WTC11 (cell line): ENCODE measurements around the gene HELZ. TPM values are rescaled to one million over a fixed set of nuclear protein-coding genes. Genes with fewer than 3 reads are reported as not detected.

Source experiments
- ATAC-seq: fragments of 200-7000 bp; cut with Tn5 transposase; 2 replicates; pipeline ENCODE4 v1.10.0; 2021; ENCODE audit warnings: mild to moderate bottlenecking, moderate library complexity
- CTCF ChIA-PET: fragments of 300-600 bp; sonication (Branson Sonifier 250); formaldehyde crosslinking; loops from one replicate; lab custom pipeline; 2021; ENCODE audit warnings: antibody characterized with exemption; lab: Charles Lee
- POLR2A ChIA-PET: fragments of 350-600 bp; sonication (Branson Sonifier 250); formaldehyde crosslinking; loops from one replicate; lab custom pipeline; 2021; ENCODE audit warnings: antibody characterized with exemption; lab: Charles Lee
- DNase-seq: peaks from one replicate; pipeline ENCODE4 v3.0.0; 2021; ENCODE audit warnings: low spot score
- H3K27ac Mint-ChIP-seq: 2 replicates; pipeline ENCODE4 v1.8.0; 2021; ENCODE audit warnings: mixed read lengths
- H3K27me3 Mint-ChIP-seq: 2 replicates; pipeline ENCODE4 v1.8.0; 2021; ENCODE audit warnings: low read depth, mild to moderate bottlenecking, moderate library complexity, mixed read lengths
- H3K36me3 Mint-ChIP-seq: 2 replicates; pipeline ENCODE4 v1.8.0; 2021; ENCODE audit warnings: mixed read lengths
- H3K4me1 Mint-ChIP-seq: 2 replicates; pipeline ENCODE4 v1.8.0; 2022; ENCODE audit warnings: mixed read lengths
- H3K4me3 Mint-ChIP-seq: 2 replicates; pipeline ENCODE4 v1.8.0; 2021; ENCODE audit warnings: mild to moderate bottlenecking, moderate library complexity, mixed read lengths
- H3K9me3 Mint-ChIP-seq: 2 replicates; pipeline ENCODE4 v1.8.0; 2021; ENCODE audit warnings: mixed read lengths
- CBFB ChIP-seq: sonication (generic); formaldehyde crosslinking; IDR thresholded peaks from 2 replicates; pipeline ENCODE4 v1.8.1; 2022; ENCODE audit warnings: mild to moderate bottlenecking, low read depth, missing genetic modification reagents
- CREB1 ChIP-seq: sonication (generic); formaldehyde crosslinking; IDR thresholded peaks from 2 replicates; pipeline ENCODE4 v1.8.0; 2023; ENCODE audit warnings: mild to moderate bottlenecking, missing genetic modification reagents
- CTCF ChIP-seq: fragments of 200-600 bp; IDR thresholded peaks from 2 replicates; pipeline ENCODE4 v1.8.0; 2022; ENCODE audit warnings: antibody characterized with exemption
- E2F5 ChIP-seq: sonication (generic); formaldehyde crosslinking; IDR thresholded peaks from 2 replicates; pipeline ENCODE4 v1.8.1; 2022; ENCODE audit warnings: mild to moderate bottlenecking, moderate library complexity, missing genetic modification reagents
- EMX1 ChIP-seq: fragments of 250-450 bp; sonication (Bioruptor Pico); IDR thresholded peaks from 2 replicates; pipeline ENCODE4 v1.8.0; 2021; ENCODE audit warnings: mild to moderate bottlenecking
- FOXJ3 ChIP-seq: sonication (generic); formaldehyde crosslinking; IDR thresholded peaks from 2 replicates; pipeline ENCODE4 v1.9.0; 2021; ENCODE audit warnings: missing genetic modification reagents, mild to moderate bottlenecking, borderline replicate concordance
- FOXK1 ChIP-seq: sonication (generic); formaldehyde crosslinking; IDR thresholded peaks from 2 replicates; pipeline ENCODE4 v1.8.0; 2022; ENCODE audit warnings: mild to moderate bottlenecking, moderate library complexity, missing genetic modification reagents
- GTF2I ChIP-seq: fragments of 250-450 bp; sonication (Bioruptor Pico); conservative IDR thresholded peaks from 2 replicates; pipeline ENCODE4 v1.4.0; 2021; ENCODE audit warnings: mild to moderate bottlenecking
- IRF2 ChIP-seq: sonication (generic); formaldehyde crosslinking; IDR thresholded peaks from 2 replicates; pipeline ENCODE4 v1.8.0; 2022; ENCODE audit warnings: low read depth, missing genetic modification reagents, borderline replicate concordance
- JAZF1 ChIP-seq: fragments of 250-450 bp; sonication (Bioruptor Pico); IDR thresholded peaks from 2 replicates; pipeline ENCODE4 v1.9.0; 2021; ENCODE audit warnings: moderate library complexity, mild to moderate bottlenecking, inconsistent platforms
- MYBL2 ChIP-seq: sonication (generic); formaldehyde crosslinking; IDR thresholded peaks from 2 replicates; pipeline ENCODE4 v1.8.1; 2023; ENCODE audit warnings: mild to moderate bottlenecking, moderate library complexity, missing genetic modification reagents
- NFE2L1 ChIP-seq: sonication (generic); formaldehyde crosslinking; IDR thresholded peaks from 2 replicates; pipeline ENCODE4 v1.8.1; 2023; ENCODE audit warnings: missing genetic modification reagents
- NR1H2 ChIP-seq: sonication (generic); formaldehyde crosslinking; IDR thresholded peaks from 2 replicates; pipeline ENCODE4 v1.9.0; 2021; ENCODE audit warnings: mild to moderate bottlenecking, moderate library complexity, missing genetic modification reagents
- NR3C1 ChIP-seq: sonication (generic); formaldehyde crosslinking; conservative IDR thresholded peaks from 2 replicates; pipeline ENCODE4 v1.8.1; 2023; ENCODE audit warnings: low read depth, mild to moderate bottlenecking, missing genetic modification reagents
- PRRX2 ChIP-seq: fragments of 250-450 bp; sonication (Bioruptor Pico); IDR thresholded peaks from 2 replicates; pipeline ENCODE4 v1.8.0; 2021; ENCODE audit warnings: mild to moderate bottlenecking
- RELA ChIP-seq: sonication (generic); formaldehyde crosslinking; IDR thresholded peaks from 2 replicates; pipeline ENCODE4 v1.8.1; 2022; ENCODE audit warnings: missing genetic modification reagents, mild to moderate bottlenecking, borderline replicate concordance
- SMAD3 ChIP-seq: sonication (generic); formaldehyde crosslinking; IDR thresholded peaks from 2 replicates; pipeline ENCODE4 v1.8.0; 2022; ENCODE audit warnings: missing genetic modification reagents, mild to moderate bottlenecking, borderline replicate concordance
- STAT6 ChIP-seq: sonication (generic); formaldehyde crosslinking; conservative IDR thresholded peaks from 2 replicates; pipeline ENCODE4 v1.8.1; 2023; ENCODE audit warnings: mild to moderate bottlenecking, low read depth, missing genetic modification reagents, moderate library complexity
- TCF7 ChIP-seq: sonication (generic); formaldehyde crosslinking; IDR thresholded peaks from 2 replicates; pipeline ENCODE4 v1.8.0; 2022; ENCODE audit warnings: mild to moderate bottlenecking, low read depth, missing genetic modification reagents, moderate library complexity
- TP53 ChIP-seq: sonication (generic); formaldehyde crosslinking; IDR thresholded peaks from 2 replicates; pipeline ENCODE4 v1.8.1; 2023; ENCODE audit warnings: mild to moderate bottlenecking, missing genetic modification reagents
- ZBTB43 ChIP-seq: sonication (generic); formaldehyde crosslinking; IDR thresholded peaks from 2 replicates; pipeline ENCODE4 v1.8.1; 2023; ENCODE audit warnings: mild to moderate bottlenecking, missing genetic modification reagents
- ZNF138 ChIP-seq: sonication (generic); formaldehyde crosslinking; conservative IDR thresholded peaks from 2 replicates; pipeline ENCODE4 v1.8.1; 2022; ENCODE audit warnings: mild to moderate bottlenecking, moderate library complexity, missing genetic modification reagents
- ZNF232 ChIP-seq: sonication (generic); formaldehyde crosslinking; IDR thresholded peaks from 2 replicates; pipeline ENCODE4 v1.8.0; 2022; ENCODE audit warnings: mild to moderate bottlenecking, missing genetic modification reagents
- ZNF396 ChIP-seq: fragments of 250-450 bp; sonication (Bioruptor Pico); IDR thresholded peaks from 2 replicates; pipeline ENCODE4 v1.8.0; 2021; ENCODE audit warnings: mild to moderate bottlenecking, moderate library complexity, borderline replicate concordance
- ZNF512 ChIP-seq: sonication (generic); formaldehyde crosslinking; IDR thresholded peaks from 2 replicates; pipeline ENCODE4 v1.8.1; 2022; ENCODE audit warnings: missing genetic modification reagents, borderline replicate concordance
- ZNF532 ChIP-seq: fragments of 250-450 bp; sonication (Bioruptor Pico); IDR thresholded peaks from 2 replicates; pipeline ENCODE4 v1.9.0; 2021; ENCODE audit warnings: mild to moderate bottlenecking, borderline replicate concordance
- total RNA-seq: library from RNA; stranded (reverse); gene quantifications from 3 replicates; pipeline ENCODE4 v1.2.3, GENCODE V29; 2021

The HELZ gene
- total RNA-seq, 1 experiment from 2014 or later, result 49.1 TPM

GRCh38 chr17:67051837-67052236 is 193.2 kb downstream of the HELZ start (continued):
- TF ChIP-seq STAT6 (CRISPR knock-in tag), result no peak
- TF ChIP-seq NFE2L1 (CRISPR knock-in tag), result no peak
- TF ChIP-seq ZNF138 (CRISPR knock-in tag), result no peak
- no peak for TF ChIP-seq ZNF396 (CRISPR knock-in tag)
- TF ChIP-seq CREB1 (CRISPR knock-in tag), result no peak
- no peak for TF ChIP-seq TP53 (CRISPR knock-in tag)
- TF ChIP-seq NR3C1 (CRISPR knock-in tag), result no peak
- TF ChIP-seq NR1H2 (CRISPR knock-in tag), result no peak
- no peak for TF ChIP-seq ZNF232 (CRISPR knock-in tag)
- TF ChIP-seq CBFB, result no peak
- no peak for TF ChIP-seq RELA (CRISPR knock-in tag)
- no peak for TF ChIP-seq E2F5 (CRISPR knock-in tag)
- no peak for TF ChIP-seq ZNF532 (CRISPR knock-in tag)
- no peak for TF ChIP-seq GTF2I (CRISPR knock-in tag)

GRCh38 chr17:67051155-67051538 is 193.8 kb downstream of the HELZ start:
- H3K36me3 Mint-ChIP-seq, result peaks cover 18% of the 10 kb centered on the region
- TF ChIP-seq NR1H2 (CRISPR knock-in tag) (no peak), TCF7 (CRISPR knock-in tag) (no peak), CTCF (no peak), PRRX2 (no peak), CBFB (no peak), ZBTB43 (CRISPR knock-in tag) (no peak), JAZF1 (CRISPR knock-in tag) (no peak), SMAD3 (no peak), FOXK1 (CRISPR knock-in tag) (no peak), MYBL2 (CRISPR knock-in tag) (no peak), EMX1 (CRISPR knock-in tag) (no peak), FOXJ3 (CRISPR knock-in tag) (no peak), GTF2I (CRISPR knock-in tag) (no peak), IRF2 (no peak), ZNF512 (CRISPR knock-in tag) (no peak)
- TF ChIP-seq, all 79 proteins: peak for 0
- DNase-seq (no peak), ATAC-seq (no peak)
- H3K4me1 Mint-ChIP-seq, result no peaks in the 10 kb centered on the region
- no peak overlapping the region for H3K4me3 Mint-ChIP-seq
- no peaks in the 10 kb centered on the region; the same call in 1 of the 2 replicates for H3K27me3 Mint-ChIP-seq
- ChIA-PET CTCF (no interaction called here), POLR2A (no interaction called here)
- no peak overlapping the region for H3K27ac Mint-ChIP-seq
- H3K9me3 Mint-ChIP-seq, result peaks cover 31% of the 10 kb centered on the region
